Pons (tissue), 1 donor: ENCODE measurements around the gene DNAJC27.
A peak's percentile ranks its signal among the peaks of the same experiment; 100 is the strongest.

Experiments
- DNase-seq: peaks from one replicate; pipeline ENCODE4 v3.0.0-alpha.2; 2016; ENCODE audit warnings: low spot score

DNAJC27 gene

DNA sequence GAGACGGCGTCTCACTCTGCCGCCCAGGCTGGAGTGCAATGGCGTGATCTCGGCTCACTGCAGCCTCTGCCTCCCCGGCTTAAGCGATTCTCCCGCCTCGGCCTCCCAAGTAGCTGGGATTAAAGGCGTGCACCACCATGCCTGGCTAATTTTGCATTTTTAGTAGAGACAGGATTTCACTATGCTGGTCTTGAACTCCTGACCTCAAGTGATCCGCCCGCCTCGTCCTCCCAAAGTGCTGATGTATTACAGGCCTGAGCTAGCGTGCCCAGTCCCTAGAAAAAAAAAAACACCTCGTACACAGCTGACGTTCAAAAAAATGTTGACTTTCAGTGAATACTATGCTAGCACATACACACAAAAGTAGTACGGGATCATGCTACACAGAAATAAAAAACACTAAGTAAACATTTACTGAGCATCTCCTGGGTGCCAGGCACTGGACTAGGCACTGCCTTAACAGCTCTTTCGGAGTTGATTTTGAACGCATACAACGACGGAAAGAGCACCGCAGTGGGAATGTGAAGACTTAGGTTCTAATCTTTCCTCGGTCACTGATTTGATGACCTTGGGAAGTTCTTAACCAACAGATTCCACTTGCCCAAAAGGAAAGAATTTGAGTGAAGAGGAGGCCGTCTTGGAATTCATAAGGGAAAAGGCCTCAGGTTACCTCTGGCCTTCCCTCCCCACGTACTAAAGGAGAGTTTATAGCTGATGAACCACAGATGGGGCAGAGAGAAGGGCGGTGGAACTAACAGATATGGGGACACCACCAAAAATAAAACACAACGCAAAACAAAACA is 1.1 kb downstream of the DNAJC27 start:
- peak; percentile 47 for DNase-seq

GRCh38 chr2:24969784-24970183 is 2.0 kb downstream of the DNAJC27 start:
- no peak for DNase-seq

DNA sequence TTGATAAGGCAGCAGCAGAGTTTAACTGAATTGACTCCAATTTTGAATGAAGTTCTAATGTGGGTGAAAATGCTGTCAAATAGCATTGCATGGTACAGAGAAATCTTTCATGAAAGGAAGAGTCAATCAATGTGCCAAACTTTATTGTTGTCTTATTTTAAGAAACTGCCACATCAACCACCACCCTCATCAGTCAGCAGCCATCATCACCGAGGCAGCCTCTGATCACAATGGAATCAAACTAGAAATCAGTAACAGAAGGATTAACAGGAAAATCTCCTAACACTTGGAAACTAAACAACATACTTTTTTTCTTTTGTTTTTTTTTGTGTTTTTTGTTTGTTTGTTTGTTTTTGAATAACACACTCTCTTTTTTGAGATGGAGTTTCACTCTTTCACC is 9.9 kb downstream of the DNAJC27 start:
- DNase-seq = no peak

GRCh38 chr2:24959761-24960160 is 12.0 kb downstream of the DNAJC27 start:
- DNase-seq = no peak

DNA sequence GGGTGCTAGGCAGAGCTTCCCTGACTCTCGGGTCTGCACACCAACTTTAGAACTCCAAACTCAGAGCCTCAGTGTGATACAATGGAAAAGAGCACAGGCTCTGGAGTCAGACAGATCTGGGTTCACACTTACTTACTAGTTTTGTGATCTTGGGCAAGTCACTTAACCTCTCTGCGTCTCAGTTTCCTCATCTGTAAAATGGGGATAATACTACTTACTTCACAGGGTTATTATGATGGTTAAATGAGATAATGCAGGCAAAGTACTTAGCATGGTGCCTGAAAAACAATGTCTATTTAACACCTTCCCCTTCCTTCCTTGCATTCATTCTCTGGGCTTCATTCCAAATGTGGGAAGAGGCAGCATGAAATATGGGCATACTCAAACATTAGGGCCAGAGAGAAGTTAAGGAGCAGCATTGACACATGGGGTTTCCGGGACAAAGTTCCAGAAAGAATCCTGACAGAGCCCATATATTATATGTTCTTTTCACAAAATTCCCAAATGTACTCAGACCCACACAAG is 13.3 kb downstream of the DNAJC27 start:
- DNase-seq = no peak

GRCh38 chr2:24957976-24958375 is 13.8 kb downstream of the DNAJC27 start:
- no peak for DNase-seq

DNA sequence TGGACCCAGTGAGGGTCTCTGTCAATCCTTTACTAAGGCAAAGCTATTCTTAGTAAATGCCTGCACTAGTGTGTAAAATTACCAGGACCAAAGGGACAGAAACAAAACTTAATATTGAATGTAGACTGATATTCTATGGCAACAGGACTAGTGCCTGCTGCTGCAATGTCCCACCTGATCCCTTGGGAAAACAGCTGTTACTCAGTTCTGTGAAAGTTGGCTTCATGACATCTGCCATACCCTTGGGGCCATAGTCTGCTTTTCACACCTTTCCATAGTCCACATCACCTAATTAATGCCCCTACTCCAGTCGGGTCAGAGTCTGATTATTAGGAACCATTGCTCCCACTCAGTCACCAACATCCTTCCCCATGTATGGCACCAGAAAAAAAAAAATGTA is 14.5 kb downstream of the DNAJC27 start:
- DNase-seq = no peak

DNA sequence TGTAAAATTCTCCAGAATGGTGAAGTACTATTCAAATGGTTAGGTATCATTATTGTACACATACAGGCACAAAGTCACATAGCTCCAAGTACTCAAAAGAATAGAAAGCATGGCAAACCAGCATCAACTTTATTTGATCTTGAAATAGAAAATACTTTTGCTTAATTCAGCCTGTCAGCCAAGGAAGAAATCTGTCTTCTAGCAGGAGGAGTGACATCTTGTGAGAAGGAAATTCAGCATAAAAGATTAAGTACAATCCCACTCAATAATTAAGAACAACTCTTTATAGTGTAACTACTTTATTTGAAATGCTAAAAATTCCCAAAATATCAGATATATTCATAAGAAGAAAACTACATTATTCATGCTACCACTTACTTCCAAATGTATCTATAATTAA is 15.8 kb downstream of the DNAJC27 start:
- DNase-seq = no peak

DNA sequence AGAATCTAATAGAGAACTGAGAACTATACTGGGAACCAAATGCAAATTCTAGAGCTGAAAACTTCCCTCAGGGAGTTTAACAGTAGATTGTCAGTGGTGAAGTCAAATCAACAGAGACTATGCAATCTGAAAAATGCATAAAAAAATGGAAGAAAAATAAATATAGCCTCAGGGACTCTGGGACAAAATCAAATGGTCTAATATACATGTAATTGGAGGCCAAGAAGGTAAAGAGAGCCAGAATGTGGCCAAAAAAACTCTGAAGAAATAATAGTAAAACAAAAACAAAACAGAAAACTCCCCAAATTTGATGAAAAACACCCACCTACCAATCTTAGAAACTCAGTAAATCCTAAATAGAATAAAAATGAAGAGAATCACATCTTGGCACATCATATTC is 16.5 kb downstream of the DNAJC27 start:
- DNase-seq = no peak

DNA sequence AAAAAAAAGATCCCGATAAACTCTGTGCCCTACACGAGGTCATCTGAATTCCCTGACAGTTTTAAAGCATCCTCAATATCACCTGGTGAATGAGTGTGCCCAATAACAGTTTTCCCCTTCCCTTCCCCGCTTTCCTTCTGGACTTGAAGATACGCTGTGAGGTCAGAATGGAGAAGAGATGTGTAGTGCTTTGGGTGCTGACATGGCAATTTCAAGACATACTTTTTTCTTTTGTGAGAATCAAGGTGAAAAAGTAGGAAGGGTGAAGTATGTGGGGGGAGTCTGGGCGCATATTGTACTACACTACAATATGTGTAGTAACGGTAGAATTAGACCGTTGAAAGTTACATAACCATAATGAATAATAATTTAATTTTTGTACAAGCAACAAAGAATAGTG is 21.7 kb downstream of the DNAJC27 start:
- DNase-seq = no peak

GRCh38 chr2:24948506-24948905 is 23.2 kb downstream of the DNAJC27 start:
- no peak for DNase-seq

GRCh38 chr2:24947561-24948157 is 24.1 kb downstream of the DNAJC27 start:
- DNase-seq = no peak

GRCh38 chr2:24945907-24946306 is 25.8 kb downstream of the DNAJC27 start:
- DNase-seq = no peak

- DNase-seq = no peak
Measured at GRCh38 chr2:24943427-24944053, 28.2 kb downstream of the DNAJC27 start.

GRCh38 chr2:24939353-24939752 is 32.4 kb downstream of the DNAJC27 start:
- no peak for DNase-seq

- DNase-seq = no peak
Measured at GRCh38 chr2:24937236-24937635, 34.5 kb downstream of the DNAJC27 start.

DNA sequence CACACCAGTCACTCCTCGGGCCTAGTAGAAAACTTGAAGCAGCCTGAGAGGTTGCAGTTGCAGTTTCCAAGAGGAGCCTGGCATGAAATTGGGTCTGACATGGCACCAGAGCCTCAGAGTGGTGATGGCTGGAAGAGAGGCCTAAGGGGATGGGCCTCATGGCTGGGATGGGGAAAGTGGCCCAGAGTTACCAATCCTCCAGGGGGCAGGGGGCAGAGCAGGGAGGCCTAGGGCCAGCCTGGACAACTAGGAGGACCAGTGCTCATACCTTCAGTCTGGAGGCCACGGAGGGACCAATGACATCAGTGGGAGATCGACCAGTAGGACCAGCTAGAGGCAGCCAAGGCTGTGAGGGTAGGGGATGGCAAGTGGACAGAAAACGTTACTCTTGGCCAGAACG is 36.6 kb downstream of the DNAJC27 start:
- DNase-seq = no peak

GRCh38 chr2:24932715-24933114 is 39.0 kb downstream of the DNAJC27 start:
- DNase-seq = no peak

DNA sequence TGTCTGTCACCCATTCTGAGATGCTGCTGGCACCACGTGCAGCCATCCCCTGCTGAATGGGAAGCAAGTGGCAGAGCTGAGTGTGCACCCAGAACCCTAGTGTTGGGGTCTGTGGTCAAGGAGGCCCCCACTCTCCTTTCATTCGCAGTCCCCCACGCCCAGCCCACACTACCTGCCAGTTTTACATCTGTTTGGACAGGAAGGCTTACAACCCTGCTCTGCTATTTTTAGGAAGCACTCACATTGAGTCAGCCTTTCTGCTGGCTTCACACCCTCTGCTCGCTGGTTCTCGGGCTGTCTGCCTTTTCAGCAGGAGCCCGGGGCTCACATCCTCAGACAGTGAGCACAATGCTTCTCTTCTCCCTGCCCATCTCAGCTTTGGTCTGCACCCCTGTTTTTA is 41.0 kb downstream of the DNAJC27 start:
- DNase-seq = no peak

GRCh38 chr2:24929230-24929629 is 42.5 kb downstream of the DNAJC27 start:
- no peak for DNase-seq

DNA sequence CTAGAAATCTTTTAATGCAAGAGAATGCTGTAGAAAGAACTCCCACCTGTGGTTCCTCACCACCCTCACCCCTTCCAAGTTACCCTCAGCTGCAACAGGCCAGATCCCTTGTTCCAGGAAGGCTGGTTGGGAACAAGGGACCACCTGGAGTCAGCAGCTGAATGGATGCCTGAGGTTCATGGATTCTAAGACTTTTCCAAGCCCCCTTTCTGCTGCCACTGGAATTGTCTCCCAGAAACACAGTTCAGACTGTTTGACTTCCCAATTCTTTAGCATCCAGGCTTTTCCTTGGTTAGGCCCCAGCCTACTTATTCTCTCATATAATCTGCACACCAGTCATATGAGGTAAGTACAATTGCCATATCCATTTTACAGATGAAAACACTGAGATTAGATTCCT is 43.7 kb downstream of the DNAJC27 start:
- DNase-seq = no peak

DNA sequence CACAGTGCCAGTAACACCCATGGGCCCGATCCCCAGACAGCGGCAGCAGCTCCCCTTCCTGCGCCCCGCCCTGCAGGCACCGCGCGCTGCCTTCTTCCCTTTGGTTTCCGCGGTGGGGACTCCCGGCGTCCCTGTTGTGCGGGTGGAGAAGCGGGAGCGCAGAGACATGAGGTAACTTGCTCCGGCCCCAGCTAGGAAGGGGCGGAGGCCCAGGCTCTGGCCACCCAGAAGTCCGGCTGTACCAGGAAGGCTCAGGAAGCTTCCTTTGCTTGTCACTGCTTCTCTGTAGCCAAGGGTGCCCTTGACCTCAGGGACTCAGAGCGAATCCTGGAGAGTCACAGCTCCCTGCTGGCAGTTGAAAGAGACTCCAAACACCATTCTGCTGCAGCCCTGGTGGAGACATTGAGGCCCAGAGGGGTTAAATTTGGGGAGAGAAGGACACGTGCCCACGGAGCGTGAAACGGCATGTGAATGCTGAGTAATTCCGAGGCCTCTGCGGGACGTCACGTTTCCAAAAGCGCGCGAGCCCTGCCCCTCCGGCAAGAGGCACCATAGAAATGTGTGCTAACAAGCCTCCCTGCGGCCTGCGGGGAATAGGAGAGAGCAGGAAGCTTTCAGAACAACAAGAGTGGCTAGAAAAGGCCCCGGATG is 45.0 kb downstream of the DNAJC27 start:
- DNase-seq = no peak

GRCh38 chr2:24926220-24926601 is 45.5 kb downstream of the DNAJC27 start:
- no peak for DNase-seq
